ENCODE measurements around the gene BTD.

Gene BTD

DNA sequence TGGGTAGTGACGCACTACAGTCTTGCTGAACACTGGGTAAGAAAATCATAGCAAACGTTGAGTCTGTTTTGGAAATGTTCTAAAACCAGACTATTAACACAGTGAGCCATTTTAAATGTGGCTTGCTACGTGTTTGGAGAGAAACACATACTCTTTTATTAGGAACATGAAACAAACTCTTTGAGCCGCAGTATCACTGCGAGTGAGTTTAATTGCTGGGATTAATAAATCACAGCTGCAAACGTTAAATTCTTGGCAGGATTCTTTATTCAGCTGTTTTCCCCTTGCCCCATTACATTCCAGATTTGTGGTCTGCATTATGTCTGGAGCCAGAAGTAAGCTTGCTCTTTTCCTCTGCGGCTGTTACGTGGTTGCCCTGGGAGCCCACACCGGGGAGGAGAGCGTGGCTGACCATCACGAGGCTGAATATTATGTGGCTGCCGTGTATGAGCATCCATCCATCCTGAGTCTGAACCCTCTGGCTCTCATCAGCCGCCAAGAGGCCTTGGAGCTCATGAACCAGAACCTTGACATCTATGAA, 33.6 kb downstream of the BTD start:
- DNase-seq = peak in 7 of 58 donors; percentile 17 to 47 (median 38)

DNA sequence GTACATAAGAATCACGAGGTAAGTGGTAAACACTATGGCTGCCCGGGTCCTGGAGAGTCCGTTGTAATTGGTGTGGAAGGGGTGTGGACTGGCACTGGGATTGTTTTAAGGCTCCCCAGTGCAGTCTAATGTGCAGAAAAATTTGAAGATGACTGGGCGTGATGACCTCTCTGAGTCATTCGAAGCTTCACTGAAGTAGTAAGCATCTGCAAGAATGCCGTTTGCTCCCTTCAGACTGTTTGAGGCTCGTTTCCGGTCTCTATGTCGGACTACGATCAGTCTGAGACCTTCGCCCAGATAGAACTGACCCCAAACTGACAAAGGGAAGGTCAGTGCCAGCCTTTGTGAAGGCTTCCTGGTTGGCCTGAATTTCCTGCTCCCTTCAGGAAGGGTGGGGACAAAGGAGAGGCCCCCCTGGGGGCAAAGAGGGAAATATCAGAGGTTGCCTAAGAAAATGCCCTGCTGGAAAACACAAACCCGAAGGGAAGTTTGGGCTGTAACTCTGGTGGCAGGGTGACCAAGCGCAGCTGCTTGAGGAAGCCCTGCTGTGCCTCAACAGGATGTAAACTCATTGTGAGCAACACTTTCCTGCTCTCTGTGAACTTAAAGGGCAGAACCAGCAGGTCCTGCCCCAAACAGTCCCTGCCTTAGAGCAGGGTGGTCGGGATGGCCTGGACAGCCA, 34.6 kb downstream of the BTD start:
- DNase-seq = no peak

DNA sequence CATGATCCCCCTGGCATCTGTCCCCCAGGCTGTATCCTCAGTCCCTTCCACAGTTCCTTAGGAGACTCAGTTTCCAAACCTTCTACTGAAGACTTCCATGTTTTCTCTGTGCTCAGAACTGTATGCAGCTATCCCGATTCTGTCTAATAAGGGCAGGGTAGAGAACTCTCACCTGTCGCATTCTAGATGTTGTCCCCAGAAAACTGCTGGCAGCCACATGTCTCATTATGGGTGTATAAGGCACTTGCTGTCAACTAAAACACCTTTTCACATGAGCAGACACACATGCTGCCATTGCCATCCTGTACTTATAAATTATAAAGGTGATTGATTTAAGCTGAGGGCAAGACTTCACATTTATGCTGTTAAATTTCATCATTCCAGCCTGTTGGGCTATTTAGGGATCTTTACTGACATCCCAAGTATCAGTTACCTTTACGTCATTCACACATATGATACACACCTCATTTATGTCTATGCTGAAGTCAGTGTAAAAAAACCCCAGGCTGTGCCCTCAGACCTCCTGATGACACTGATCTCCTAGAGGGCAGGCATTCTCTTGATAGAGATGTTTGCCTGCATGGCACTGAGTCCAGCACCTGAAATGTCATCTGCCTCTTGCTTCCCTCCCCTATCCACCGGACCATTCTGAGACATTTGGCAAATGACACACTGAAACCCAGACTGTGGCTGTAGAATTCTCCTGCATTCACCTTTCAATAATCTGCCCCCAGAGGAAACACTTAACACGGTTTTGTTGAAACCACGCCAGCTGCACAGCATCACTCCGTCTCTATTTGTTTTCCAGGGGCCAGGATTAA, 35.8 kb downstream of the BTD start:
- no peak for DNase-seq

DNA sequence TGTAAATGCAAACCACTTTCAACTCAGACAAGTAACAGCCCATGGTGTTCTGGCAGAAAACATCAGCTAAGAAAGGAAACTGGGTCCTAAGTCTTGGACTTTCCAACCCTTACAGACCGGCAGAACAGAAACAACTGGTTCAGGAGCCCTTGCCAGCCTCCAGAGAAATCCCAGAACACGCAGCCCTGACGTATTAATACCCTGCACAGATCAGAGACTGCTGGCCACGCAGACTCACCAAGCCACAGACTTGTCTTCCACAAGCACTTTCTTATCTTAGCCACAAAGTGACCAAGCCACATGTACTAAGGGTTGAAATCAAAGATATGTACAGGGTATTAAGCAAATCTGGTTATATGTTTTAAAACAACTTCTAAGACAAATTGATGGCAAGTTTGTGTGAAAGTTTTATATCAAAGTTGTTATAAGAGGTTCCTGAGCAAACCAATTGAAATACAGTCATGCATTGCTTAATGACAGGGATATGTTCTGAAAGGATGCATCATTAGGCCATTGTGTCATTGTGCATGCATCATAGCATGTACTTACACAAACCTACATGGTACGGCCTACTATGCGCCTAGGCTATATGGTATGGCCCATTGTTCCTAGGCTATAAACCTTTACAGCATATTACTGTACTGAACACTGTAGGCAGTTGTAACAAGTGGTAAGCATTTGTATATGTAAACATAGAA, 36.8 kb downstream of the BTD start:
- no peak for DNase-seq

DNA sequence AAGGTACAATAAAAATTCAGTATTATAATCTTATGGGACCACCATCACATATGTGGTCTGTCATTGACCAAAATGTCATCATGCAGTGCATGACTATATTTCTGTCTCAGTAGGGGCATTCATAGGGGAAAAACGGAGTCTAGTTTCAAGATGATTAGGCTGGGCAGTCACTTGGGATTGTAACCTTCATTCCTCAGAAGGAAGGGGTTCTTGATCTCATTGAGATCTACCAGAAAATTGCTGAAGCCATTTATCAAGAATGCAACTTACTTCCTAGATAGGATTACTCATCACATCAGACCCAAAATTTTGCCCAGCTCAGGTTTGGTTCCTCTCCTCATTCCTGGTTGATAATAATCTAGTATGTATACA, 37.3 kb downstream of the BTD start:
- no peak for DNase-seq

DNA sequence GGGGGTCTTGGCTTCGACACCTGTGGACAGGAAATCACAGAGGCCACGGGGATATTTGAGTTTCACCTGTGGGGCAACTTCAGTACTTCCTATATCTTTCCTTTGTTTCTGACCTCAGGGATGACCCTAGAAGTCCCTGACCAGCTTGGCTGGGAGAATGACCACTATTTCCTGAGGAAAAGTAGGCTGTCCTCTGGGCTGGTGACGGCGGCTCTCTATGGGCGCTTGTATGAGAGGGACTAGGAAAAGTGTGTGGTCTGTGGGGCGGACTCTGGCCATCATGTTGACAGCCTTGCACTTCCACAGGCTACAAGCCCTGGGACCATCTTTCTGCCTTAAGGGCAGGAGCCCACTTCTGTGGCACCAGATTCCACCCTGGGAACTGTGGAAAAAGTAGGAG, 43.7 kb downstream of the BTD start:
- no peak for DNase-seq

DNA sequence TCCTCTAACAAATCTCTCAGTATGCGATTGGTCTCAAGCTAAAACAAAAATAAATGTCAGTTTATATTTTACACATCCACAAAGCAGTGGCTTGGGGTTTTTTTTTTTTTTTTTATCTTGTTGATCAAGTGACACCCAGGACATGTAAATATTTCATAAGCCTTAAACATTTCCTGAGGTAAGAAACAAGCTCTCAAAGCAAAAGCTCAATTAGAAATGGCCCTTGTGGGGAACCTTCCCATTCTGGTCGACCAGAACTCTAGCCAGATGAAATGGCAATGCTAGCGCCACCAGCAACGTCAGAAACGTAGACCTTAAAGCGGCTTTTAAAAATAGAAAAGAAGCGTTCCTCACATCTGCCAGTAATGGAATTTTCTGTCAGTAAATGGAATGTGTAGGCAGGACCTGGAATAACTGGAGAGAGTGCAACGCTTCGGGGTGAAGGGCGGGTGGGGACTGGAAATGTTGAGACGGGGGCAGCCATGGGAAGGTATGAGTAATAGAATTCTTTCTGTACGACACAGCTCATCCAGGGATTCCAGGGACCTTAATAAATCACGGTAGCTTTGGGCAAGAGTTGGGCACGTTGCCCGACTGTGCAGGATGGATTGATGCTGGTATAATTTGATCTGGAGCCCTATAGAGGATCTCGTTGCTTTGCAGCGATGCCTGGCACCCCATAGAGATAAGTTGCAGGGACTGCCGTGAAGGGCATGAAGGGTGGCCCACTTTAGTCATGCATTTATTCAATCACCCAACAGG, 44.4 kb downstream of the BTD start:
- DNase-seq = peak in 1 of 58 donors; percentile 36

DNA sequence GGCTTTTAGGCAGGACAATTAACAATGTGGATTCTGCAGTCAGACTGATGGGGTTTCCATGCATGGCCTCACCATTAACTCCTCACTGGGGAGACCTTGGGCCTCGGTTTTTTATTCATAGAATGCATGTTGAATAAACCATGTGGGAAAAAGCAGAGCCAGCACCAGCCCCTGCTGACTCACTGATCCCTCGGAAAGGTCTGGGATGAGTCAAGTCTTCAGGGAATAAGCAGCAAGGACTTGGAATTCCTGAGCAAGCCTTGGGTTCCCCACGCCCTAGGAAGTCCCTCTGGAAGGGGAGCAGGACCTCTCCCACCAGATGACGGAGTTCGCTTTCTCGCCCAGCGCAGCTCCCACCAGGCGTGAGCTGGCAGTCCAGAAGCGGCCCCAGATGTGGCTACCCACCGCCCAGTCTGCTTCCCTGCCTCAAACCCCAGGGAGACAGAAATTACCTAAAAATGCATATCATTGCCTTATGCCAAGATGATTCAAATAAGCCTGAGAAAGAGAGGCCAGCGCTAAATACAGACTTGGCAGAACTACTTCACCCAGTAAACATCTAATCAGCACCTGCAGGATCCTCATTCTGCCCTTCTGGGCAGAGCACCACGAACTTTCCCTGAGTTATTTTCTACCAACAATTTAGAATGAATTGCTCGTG, 45.4 kb downstream of the BTD start:
- peak in 4 of 58 donors; percentile 18 to 58 (median 37) for DNase-seq

DNA sequence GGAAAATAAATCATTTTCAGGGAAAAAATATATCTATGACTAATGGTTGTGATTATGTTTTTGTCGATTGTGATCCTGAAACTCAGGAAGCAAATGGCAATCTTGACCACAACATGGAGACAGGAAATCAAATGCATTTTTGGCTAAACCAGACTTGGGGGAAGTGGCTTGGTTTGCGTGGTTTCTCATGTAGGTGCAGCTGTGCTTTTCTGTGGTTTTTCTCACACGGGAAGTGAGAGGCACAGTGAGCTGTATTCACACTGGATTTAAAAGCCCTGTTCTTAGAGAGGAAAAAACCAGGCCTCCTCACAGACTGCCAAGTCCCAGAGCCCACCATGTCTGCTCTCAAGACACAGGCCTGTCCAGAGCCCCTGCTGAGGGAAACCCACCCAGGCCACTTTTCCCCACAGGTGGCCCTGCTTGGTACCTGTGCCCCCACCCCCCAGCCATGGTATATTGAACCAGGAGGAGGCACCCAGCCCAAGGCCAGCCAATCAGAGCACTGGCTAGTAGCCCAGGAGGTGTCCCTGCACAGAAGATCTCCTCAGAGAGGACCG, 46.1 kb downstream of the BTD start:
- peak in 4 of 58 donors; percentile 23 to 53 (median 33) for DNase-seq

DNA sequence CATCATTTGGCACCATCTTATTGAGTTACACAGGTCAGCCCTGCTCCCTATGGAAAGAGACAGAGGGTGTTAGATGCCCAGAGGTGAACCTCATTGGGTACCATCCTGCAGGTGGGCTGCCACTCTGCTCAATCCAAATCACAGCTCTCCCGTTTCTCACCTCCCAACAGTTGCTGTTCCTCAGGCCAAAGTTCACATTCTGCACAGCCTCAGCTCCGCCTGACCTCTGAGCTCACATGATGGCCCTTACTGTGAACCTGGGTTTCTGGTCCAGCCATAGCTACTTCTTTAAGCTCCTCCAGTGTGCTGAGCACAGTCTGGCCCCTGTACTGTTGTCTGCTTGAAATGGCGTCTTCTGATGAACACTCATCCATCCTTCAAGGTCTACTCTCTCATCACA, 47.8 kb downstream of the BTD start:
- no peak for DNase-seq

DNA sequence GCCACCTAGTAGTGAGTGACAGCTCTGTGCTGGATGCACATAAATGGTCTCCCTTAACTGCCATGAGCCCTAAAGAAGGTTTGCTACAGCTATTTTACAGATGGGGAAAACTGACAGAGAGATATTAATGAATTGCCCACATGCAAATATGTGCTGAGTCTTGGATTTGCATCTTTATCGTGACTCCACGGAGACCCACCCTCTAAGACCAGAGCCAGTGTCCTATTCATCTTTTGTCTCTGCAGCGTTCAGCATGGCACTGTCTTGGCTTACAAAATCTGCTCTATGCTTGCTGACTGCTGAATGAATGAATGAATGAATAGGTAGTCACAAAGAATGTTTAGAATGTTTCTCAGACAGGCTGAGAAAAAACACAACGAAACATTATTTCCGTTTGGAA, 48.3 kb downstream of the BTD start:
- no peak for DNase-seq

DNA sequence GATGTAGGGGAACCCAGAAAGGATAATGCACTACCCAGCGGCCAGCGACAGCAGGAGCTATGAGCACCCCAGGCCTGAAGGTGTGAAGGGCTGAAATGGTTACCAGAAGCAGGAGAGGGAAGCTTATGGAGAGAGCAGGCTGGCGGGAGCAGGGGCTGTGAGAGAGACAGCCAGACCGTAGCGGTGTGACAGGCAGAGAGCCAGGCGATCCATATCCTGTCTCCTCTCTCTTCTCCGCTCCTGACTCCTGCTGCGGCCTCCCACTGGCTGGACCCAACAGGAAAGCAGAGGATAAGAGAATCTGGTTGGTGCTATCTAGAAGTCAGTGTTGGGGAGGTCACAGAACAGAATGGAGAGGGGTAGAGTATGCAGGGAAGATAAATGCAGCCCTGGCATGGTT, 49.9 kb downstream of the BTD start:
- no peak for DNase-seq

DNA sequence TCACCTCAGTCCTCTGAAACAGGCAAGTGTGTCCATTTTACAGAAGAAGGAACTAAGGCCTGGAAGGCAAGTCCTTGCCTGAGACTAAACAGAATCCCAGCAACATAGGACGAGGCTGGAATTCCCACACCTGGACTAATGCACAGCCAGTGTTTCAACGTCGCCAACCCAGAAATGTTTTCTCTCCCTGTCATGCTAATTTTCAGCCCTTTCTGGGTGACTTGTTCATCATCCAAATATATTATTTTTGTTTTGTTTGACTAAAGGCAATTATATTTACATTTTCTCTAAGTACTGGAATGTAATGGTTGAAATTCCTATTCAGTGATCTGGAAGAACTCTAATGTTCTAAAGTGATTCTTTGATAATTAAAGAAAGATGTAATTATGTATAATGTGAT, 51.8 kb downstream of the BTD start:
- no peak for DNase-seq

DNA sequence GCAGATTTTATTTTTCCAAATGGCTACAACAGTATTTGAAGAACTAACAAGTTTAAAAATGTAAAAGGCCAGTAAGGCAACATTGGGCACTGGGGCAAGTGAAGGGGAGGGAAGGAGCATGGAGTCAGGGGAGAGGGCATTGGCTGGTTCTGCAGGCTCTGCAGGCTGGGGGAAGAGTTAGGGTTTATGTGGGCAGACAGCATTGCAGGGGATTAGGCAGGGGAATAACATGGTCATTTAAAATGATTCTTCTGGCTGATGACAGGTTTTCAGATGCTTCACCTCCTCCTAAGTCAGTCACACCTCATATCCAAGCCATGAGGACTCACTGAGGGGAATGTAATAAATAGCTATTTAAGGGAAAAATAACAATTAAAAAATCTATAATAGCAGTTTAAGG, 52.6 kb downstream of the BTD start:
- DNase-seq = no peak

DNA sequence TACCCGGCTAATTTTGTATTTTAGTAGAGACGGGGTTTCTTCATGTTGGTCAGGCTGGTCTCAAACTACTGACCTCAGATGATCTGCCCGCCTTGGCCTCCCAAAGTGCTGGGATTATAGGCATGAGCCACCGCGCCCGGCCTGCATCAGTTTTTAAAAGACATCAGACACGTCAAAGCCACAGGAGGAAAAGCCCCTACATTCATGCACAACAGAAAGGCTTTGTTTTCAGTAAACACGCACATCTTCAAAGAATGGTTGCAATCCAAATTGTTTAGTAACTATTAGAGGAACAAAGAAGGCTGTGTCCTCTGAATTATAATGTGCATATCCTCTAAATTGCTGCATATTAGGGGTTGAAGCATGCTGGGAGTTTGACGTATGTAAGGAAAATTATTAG, 53.3 kb downstream of the BTD start:
- peak in 23 of 58 donors; percentile 17 to 85 (median 42) for DNase-seq

DNA sequence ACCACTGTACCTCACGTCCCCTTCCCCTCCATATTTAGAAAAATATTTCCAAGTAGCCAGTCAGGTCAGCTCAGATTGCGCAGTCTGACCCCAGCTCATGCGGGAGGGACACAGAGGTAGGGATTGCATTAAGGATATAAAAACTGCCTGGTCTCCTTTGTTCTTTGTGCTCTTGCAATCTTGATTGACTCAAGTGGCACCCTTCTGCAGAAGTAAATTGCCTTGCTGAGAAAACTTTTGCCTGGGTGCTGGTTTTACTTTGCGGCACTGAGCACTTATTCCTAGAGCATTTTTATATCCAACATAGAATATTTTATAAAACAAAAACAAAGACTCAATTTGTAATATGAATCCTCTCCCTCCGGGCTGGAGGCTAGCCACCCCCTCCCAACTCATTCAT, 54.8 kb downstream of the BTD start:
- no peak for DNase-seq

DNA sequence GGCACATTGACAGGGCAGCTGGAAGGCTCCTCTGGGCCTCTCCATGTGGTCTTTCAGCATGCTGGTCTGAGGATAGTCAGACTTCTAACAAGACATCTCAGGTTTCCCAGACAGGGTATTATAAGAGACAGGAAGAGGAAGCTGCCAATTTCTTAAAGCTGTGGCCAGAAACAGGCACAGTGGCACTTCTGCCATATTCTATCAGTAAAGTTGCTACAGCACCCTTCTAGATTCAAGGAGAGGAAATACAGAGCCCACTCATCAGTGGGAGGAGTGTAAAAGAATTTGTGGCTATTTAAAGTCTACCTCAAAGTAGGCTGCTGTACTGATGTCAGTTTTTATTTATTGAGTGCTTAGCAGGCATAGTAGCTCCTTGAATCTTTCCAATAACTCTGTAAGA, 55.5 kb downstream of the BTD start:
- peak in 2 of 58 donors; percentile 17 to 31 for DNase-seq

DNA sequence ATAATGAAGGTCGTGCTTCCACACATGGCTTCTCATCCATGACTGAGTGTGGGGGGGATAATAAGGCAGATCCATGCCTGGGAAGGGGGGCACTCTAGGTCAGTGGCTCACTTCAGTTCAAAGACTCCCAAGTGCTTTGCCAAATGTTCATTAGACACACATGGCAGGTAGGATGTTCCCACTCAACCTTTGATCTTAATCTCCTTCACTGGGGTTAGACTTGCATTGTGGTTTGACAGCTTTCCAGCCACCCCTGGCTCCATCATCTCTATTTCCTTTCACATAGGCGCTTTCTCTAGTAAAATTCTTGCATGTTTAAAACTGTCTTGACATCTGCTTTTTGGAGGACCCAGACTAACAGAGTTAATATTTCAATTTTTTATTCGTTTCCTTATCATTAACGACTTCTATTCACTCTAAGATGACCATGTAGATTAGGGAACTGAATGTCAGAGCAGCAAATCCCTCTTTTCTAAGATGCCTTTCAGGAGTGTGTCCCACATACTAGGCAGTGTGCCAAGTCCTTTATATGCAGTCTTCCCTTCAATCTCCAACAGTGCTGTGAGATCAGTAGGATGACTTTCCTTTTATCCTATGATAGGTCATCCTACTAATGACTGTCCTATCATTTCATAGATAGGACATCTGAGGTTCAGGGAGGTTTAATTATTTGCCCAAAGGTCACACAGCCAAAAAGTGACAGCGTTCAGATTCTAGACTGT, 57.9 kb downstream of the BTD start:
- DNase-seq = no peak

DNA sequence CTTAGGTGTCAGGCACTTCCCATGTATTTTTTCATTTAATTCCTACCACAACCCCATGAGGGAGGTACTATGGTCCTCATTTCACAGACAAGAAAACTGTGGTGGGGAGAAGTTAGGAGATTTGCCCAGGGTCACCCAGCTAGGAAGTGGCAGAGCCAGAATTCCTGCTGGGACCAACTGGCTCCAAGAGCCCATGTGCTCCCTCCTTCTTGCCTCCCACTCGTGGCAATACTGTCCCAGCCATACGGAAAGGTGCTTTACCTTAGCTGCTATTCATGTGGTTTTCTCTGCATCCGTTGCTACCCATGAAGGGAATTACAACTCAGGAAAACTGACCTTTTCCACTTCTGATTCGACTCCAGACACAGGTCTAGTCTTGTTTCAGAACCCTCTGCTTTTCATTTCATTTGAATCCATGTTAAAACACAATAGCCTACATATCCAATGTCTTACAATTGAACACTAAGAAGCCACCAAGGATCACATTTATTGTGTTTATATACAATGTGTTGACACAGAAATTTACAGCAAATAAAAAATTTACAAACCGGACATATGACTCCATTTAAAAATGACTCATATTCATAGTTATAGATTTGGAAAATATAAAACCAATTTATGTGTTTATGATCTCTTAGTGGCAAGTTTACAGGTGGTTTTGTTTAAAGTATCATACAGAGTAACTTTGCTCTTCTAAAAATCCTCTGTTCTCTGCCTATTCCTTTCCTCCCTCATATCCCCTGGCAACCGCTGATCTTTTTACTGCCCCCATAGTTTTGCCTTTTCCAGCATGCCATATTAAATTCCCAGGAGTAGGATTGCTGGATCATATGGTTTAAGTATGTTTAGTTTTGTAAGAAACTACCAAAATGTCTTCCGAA, 58.8 kb downstream of the BTD start:
- no peak for DNase-seq
